NCI-H1694 treated with DMSO at 0.1 percent for 48 hours (cell line): ENCODE measurements around the gene ALDOB.

Experiments used
- DNase-seq: peaks from one replicate; lab custom pipeline; 2025; lab: John Stamatoyannopoulos, UW

Gene ALDOB

DNA sequence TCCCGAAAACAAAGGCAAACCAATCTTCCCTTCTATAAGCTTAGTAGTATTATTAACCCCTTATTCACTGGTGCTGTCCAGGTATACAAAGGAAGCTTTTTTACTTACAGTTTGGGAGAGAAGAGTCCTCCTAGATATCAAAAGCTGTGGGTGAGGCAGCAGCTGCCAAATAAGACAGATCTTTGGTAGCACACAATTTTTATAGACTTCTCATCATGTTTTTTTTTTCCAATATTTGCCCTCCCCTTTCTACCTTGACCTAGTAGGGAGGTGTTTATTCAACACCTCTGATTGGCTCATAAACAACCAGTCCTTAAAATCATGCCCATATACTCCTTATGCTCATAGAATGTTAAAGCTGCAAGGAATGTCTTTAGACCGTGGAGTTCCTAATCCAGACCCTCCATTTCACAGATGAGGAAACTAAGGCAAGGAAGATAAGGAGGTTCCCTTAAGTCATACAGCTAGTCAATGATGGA, at the start of gene ALDOB:
Gene ALDOB, minus strand, starts transcription at position 174 of the 479 bp plus-strand sequence. CDS start 4,887 bp downstream, outside the sequence.
- DNase-seq = no peak

DNA sequence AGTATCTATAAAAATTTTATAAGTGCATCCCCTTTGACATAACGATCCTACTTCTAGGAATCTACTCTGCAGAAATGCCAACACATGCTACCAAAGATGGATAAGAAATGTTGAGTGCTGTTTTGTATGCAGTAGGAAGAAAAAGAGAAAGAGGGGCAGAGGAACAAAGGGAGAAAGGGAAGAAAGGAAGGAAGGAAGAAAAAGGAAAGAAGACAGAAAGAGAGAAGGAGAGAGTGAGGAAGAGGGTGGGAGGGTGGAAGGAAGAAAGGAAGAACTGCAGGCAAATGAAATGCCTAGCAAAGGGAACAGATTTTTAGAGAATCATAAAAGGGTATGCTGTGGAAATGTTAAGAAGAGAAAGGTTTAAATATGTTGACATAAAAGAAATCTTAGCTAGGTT, 48.5 kb upstream of the ALDOB start:
- DNase-seq = no peak

DNA sequence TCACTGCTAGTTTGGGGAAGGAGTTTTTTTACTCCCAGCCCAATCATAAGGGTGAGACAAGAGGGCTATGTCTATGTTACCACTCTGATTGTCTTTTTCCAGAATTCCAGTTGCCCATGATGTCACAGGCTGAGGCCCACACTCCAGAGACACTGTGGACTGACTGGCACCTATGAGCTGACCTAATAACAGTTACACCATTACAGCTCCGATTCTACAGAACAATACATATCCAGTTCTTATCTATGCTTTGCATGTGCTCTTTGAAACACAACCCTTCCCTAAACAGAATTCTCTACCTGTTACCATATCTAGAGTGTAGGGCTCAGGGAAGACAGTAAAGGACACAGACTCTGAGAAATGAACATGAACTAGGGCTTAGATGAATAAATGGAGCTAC, 45.7 kb upstream of the ALDOB start:
- no peak for DNase-seq

DNA sequence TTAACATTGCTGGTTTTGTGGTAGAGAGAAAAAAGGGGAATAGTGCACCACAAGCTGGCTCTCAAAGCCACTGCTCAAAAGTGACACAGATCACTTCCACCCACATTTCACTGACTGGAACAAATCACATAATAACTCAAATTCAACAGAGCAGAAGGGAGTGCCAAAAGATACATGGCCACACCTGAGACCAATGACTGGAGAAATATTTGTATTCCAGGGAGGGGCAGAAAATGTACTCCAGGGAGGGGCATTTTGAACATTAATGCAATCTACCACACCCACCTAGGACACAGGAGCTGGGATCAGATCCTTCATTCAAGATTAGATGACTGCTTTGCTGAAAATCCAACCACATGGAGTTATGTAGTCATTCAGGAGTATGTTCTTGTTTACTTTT, 44.8 kb upstream of the ALDOB start:
- no peak for DNase-seq

DNA sequence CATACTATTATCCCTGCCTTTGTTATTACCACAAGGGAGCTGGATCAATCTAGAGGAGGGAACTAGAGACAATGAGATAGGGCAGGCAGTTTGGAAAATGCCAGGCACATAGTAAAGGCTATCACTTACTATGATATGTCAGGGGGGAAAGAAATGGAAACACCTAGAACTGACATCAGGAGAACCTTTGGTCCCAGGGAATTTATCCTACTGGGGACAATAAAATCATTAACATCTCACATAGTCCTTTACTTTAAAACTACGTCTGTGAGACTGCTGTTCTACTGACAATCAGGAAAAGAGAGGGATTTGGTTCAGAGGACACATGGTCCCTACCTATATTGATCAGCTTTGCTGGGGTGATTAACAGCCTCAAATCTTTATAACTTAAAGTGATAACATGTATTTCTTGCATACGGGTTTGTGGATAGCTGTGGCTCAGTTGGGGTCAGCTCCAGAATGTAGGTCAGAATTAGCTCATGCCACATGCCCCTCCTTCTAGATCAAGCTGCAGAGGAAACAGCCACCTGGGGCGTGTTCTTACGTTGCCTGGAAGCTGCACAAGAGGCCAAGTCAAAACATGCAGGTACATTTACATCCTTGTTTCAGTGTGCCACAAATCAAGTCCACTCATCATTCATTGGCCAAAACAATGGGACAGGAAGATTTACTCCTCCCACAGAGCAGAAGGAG, 43.9 kb upstream of the ALDOB start:
- DNase-seq = no peak

DNA sequence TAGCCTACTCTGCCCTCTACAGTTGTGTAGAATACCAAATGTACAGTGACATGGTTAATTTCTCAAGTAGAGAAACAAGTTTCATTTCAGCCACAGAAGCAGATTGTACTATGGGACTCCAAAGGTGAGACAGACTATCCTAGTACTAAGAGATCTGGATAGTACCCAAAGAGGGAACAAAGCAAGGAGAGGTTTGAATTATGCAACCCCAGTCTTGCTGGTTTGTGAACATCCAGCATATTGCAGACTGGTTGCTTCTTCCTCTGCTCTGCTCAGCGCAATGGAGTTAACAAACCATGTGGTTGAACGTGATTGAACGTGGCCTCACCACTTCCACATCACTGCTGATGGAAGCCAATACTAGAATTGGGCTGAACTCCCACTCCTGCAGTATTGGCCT, 43.3 kb upstream of the ALDOB start:
- DNase-seq = no peak

DNA sequence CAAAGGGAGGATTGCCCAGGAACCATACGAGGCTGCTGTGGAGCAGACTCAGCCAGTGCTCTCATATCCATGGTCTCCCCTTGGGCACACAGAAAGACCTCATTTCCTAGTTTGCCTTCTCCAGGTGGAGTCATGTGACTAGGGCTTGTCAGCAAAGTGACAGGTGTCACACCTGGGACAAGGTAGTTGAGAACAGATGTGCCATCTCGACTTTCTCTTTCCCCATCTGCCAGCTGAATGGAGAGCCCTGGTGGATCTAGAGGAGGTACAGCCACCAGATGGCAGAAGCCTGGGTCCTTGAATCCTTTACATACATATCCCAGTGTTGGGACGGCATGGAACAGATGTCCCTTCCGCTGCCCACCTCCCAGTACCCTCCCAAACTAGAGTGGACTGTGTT, 42.9 kb upstream of the ALDOB start:
- DNase-seq = peak; percentile 3

DNA sequence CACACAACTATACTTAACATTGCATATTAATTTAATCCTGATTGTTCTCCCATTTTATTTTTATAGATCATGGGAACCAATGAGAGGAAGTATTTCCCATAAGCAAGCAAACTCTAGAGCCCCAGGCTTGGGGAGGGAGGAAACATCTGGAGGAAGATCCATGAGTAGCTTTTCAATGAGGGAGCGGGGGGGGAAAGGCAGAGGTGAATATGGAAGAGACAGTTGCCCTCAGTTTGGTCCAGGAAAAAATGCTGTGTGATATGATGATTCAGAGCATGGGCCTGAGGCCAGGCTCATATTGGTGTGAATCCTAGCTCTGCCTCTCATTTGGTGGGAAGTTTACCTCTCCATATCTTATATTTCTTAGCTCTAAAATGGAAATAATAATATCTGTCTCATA, 42.2 kb upstream of the ALDOB start:
- no peak for DNase-seq

DNA sequence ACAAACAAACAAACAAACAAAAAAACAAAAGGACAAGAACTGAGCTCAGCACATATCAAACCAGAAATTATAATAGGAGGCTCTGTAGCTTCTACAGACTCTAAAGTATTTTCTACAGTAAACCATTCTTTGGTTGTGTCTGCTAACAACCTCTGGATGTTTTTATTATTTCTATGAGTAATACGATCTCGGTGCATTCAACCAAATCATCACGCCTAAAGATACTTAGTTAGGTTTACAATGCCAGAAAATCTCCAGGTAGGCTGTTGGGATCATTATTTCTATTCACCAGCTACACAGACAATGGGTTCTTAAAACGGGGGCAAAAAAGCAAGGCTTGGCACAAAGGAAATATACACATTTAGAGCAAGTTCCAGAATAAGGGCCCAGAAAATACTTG, 41.6 kb upstream of the ALDOB start:
- DNase-seq = no peak

DNA sequence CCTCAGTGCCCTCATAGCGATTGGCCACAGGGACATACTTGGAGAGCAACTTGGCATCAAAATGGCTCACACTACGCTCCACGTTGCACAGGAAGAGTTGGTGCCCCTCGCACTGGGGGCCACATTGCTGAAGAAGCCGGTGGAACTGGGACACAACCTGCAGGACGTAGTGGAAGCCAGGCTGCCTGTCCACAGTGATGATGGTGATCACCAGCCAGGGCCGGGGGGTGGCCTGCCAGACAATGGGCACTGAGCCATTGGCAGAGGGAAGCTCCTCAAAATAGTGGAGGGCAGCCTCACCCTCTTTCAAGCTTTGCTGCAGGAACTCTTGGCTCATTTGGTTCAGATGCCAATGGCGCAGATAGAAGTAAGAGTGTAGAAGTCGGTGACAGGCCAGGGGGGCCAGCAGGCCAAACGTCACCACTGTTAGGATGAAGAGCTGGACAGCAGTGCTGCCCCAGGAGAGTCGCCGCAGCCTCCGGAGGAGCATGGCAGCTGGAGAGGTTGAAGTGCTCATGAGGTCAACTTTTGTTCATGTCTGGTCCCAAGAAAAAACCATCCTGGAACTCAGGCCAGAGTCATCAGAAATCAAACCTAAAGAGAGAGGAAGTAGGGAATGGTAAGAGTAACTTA, 41.1 kb upstream of the ALDOB start:
- no peak for DNase-seq

DNA sequence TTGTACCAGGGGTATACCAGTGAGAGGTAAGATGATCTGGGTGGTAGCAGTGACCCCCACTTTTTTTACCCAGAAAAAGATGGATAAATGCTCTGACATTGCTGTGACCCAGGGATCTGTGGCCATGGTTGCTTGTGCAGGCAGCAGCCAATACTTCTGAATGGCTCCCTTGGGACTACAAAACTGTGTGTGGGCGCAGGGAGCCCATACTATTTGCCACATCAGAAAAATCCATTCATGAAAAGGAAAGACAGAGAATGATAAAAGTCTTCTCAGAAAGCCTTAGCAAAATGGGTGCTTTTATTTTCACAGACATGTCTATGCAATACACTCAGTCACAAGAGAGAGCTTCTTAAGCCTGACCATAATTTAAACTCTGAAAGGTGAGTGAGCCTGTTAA, 37.3 kb upstream of the ALDOB start:
- DNase-seq = no peak

DNA sequence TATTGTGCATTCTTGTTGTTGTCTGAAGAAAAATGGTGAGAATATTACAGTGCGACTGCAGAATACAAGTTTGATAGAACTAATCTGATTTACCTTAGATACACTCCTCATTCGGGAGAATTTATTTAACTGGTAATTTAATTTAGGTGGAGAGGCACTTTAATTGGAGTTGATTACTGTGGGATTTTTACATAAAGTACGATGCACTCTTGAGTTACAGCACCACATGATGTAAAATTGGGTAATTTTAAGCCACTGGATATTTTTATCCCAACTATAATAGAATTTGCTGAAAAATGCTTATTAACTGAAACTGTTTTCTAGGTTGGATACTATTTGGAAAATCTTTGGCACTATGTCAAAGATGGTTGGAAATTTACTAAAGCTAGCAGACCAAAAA, 35.4 kb upstream of the ALDOB start:
- no peak for DNase-seq

DNA sequence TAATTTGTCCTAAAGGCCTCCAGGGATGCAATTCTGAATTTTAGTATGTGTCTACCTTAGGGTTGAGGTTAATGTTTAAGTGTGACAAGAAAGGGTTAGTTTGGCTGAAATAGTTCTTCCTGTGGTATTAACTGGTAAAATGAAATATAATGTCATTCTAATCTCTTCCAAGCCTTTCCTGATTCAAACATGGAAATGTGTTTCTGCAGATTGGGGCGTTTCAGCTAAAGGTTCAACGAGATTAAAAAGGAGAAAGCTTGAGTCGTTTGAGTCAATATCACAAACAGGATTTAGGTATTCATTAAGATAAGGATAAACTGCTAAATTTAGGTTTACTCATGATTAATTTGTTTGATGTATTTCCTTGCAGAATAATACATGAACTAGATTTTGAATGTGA, 34.4 kb upstream of the ALDOB start:
- no peak for DNase-seq

DNA sequence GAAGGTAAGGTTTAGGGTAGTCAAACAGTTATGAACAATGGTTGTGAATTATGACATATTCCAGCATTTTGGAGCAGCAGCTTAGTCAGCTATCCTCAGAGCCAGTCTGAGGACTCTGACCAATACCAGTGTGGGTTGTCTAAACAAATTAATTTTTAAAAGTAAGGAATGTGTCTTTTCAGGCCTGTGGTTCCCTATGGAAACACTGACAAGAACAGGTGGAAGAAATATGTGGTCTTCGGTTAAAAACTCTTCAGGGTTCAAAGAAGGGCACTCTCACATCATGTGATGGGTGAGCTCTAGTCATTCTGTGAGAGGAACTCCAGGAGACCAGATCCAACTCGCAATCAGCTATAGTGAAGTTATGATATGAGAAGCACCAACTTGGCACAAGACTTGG, 33.5 kb upstream of the ALDOB start:
- DNase-seq = no peak

DNA sequence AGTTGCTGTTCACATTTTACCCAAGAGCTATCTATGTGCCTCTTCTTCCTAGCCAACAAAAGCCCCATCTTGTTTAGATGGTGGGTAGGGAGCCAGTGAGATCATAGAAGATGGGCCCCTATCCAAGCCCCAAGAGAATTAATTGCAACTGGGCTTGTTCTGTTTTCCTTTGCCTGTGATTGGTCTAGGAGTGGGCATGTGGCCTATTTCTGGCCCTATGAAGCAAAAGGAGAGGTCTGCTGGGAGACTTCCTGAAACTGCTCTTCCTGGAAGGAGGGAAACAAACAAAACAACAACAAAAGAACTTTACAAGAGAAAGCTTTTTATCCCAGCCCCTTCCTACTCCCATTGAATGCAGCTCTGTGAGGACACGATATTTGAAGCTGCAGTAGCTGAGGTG, 32.5 kb upstream of the ALDOB start:
- DNase-seq = no peak

DNA sequence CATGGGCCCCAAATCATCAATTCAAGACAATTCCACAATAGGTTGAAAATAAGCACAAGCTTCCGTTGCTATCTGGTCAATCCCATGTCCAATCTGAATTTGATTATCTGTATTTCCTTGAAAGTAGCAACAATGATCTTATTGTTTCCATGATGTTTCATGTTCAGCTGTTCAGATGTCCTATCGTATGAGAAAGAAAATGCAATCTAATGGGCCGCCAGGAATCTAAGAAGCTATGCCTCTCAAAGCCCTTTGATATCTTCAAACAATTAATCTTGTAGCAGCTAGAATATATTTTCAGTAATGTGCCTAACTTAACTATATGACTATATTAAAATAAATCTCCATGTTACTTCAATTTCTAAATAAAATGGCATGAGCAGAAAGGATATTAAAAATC, 32.1 kb upstream of the ALDOB start:
- DNase-seq = no peak

DNA sequence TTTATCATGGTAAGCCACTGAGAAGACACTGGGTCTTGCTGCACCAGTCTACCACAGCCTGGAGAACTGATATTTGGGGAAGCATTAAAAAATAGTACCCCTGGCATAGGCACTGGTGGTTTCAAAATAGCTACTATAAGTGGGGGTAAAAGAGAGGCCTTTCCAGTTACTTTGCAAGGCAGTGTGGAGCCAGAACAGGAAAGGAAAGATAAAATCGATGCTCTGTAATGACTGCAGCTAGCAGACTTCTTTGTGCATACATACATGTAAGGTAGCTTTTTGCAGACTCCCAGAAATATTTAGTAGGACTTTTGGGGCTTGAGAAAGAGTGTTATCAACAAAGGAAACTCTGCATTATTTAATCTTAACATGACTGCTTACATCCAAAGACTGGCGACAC, 31.3 kb upstream of the ALDOB start:
- no peak for DNase-seq

DNA sequence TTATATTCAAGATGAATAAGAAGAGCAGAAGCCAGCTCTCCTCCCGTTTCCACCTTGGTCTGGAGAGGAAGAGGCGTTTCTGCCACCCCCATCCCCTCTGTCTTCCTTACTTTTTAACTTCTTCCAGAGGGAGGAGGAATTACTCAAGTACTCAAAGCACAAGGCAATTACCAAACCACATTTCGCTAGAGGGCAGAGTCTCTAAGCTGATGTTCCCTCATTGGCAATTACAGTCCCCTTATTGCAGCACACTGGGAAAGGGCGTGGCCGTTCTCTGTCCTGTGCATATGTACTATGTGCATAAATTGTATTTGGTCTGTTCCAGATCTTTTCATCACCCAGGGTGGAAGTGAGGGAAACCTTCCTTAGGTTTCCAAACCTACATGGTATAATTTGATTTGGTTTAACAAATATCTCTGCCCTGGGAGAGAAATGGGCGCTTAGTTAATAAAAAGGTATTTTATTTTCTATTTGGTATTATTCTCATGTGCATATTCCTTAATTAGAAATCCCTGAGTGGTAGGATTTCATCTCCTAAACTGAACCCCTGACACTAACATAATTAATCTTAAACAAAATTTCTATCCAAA, 29.8 kb upstream of the ALDOB start:
- peak; percentile 22 for DNase-seq

DNA sequence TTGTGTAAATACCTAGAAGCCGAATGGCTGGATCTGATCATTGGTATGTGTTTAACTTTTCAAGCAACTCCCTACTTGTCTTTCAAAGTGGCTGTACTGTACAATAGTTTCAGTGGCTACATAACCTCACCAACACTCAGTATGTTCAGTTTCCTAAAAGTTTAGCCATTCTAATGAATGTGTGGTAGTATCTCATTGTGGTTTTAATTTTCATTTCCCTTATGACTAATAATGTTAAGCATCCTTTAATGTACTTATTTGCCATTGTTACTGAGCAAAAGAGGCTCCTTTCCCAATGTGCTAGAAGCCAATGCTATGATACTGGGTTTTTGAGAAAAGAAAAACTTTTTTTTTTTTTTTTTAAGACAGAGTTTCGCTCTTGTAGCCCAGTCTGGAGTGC, 27.8 kb upstream of the ALDOB start:
- DNase-seq = no peak

DNA sequence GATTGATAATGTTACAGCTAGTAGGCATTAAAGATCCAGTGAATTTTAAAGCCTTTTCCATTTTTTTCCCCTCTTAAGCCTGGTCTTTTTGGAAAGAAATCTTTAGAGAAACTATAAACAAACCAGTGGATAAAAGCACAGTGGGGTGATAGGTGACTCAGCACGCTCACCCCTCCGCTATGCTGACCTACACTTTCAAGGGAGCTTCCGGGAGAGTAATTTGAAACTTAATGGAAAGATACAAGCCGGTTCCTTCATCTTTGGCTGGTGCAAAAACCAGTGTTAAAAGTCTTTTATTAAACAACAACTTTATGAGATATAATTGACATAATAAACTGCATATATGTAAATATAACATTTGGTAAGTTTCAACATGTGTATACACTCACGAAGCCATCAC, 27.0 kb upstream of the ALDOB start:
- no peak for DNase-seq

DNA sequence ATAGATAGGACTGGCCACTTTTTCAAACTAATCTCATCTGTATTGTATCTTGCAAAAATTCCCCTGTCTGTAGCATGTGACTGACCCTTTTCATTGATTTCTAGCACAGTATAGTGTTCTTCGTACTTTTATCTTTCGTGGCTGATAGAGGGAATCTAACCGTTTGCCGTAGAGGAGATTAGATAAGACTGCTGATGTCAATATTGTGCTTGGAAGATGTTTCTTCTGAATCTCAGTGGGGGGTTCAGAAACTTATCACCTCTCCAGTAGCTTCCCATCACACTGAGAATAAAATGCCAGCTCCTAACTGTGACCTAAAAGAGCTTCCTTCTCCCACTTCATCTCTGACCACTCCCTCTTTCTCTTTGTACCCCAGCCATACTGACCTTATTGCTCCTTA, 25.4 kb upstream of the ALDOB start:
- DNase-seq = no peak

DNA sequence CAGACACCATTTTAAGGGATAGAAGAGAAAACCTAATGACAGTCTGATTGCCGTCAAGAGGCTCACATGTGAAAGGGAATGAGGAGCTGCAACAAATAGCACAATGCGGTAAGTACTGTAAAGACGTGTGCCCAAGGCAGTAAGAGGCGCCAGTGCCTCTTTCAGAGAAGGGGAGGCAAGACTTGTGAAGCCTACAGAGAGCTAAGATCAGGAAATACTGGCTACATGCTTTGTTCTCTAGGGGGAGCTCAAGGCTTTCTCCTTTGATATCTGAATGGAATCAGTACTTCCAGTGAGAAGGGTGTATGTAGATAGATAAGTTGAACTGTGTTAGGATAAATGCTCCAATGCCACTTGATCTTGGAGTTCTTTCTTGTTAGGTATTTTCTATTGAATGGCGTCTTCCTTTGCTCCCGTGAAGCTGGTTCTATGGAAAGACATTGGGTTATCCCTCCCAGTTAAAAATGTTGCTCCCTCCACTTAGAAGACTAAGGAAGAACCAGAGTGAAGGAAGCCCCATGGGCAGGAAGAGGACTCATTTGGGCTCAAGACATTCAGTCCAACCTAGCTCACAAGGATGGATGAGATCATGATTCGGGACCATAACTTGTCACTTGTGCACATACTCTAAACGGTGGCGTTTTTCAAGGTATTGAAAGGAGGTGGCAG, 23.5 kb upstream of the ALDOB start:
- DNase-seq = peak; percentile 87

DNA sequence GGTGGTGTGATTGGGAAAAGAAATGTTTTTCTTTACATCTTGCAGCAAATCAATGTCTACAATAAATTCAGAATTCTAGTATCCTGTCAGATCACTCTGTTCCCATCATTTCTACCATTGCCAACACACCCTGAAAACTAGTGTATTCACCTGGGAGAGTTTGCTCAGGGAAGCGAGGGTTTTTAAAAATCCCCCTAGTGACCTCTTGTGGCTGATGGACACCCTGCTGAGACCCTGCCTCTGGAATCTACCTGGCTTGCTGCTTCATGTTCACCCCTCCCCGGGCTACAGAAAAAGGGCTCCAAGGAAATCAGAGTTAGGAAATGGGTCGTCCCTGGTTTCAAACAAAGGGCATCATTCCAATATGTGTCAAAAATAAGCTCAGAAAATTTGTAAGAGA, 21.4 kb upstream of the ALDOB start:
- no peak for DNase-seq
